Esophagus squamous epithelium (tissue), 5 donors: ENCODE results near the gene TLE5. TPM values are rescaled to one million over a fixed set of nuclear protein-coding genes. Genes with fewer than 3 reads are reported as not detected.

Experiments
- DNase-seq: peaks from one replicate; lab custom pipeline; 2025; lab: John Stamatoyannopoulos, UW
- H3K27ac ChIP-seq, 4 donors: fragments of 200-600 bp; sonication (generic); one replicate each; pipeline ENCODE4 v1.5.1; 2016 to 2019; ENCODE audit warnings: mild to moderate bottlenecking in 1 of 4
- H3K27me3 ChIP-seq, 4 donors: fragments of 200-600 bp; sonication (generic); 1 replicate in 3 of 4; 2 replicates in 1 of 4; pipeline versions ENCODE4 v1.5.1 to v1.6.0; 2017 to 2021; ENCODE audit warnings: antibody characterized with exemption in 1 of 4
- H3K36me3 ChIP-seq, 3 donors: fragments of 200-600 bp; sonication (generic); one replicate each; pipeline ENCODE4 v1.5.1; 2016 to 2019
- H3K4me1 ChIP-seq, 3 donors: fragments of 200-600 bp; sonication (generic); one replicate each; pipeline ENCODE4 v1.5.1; 2017 to 2019
- H3K4me3 ChIP-seq, 4 donors: fragments of 200-600 bp; sonication (generic); 1 replicate in 3 of 4; 2 replicates in 1 of 4; pipeline ENCODE4 v1.5.1; 2016 to 2019; ENCODE audit warnings: mild to moderate bottlenecking in 2 of 4, moderate library complexity in 1 of 4
- H3K9me3 ChIP-seq, 3 donors: fragments of 200-600 bp; sonication (generic); one replicate each; pipeline ENCODE4 v1.5.1; 2016 to 2019
- POLR2A ChIP-seq, 4 donors: fragments of 450-650 bp; IDR thresholded peaks; one replicate each; pipeline ENCODE4 v1.6.1; 2017; ENCODE audit warnings: antibody characterized with exemption in 4 of 4, mild to moderate bottlenecking in 4 of 4, moderate library complexity in 3 of 4
- WGBS, 2 donors: methylation state at CpG; one replicate each; pipeline ENCODE4 v1.1.5; 2018; 5-methylcytosine and 5-hydroxymethylcytosine counted together
- intact Hi-C: fragments of 100-400 bp; cut with DNase I; formaldehyde crosslinking; loops from one replicate; pipeline ENCODE4 v1.15.0; 2022
- total RNA-seq, 4 donors: library from RNA; depleted of rRNA; stranded (reverse); fragments of >200 nt; gene quantifications; one replicate each; pipeline ENCODE4 v1.1.0, GENCODE V29; 2016
- TF ChIP-seq, protein P1 (sequence below), 6 experiments: fragments of 450-650 bp in 4 of 6; fragments of 200-600 bp in 2 of 6; sonication (generic) in 2 of 6; IDR thresholded peaks; one replicate each; pipeline ENCODE4 v1.5.1; 2016 to 2019; ENCODE audit warnings: antibody characterized with exemption in 6 of 6, mild to moderate bottlenecking in 4 of 6, moderate library complexity in 4 of 6
- donor health status: DM: yes; HTN: yes; CAD: no.

Gene TLE5
- total RNA-seq, 4 donors from 2014 or later: 141 to 433 (median 298) TPM

DNA sequence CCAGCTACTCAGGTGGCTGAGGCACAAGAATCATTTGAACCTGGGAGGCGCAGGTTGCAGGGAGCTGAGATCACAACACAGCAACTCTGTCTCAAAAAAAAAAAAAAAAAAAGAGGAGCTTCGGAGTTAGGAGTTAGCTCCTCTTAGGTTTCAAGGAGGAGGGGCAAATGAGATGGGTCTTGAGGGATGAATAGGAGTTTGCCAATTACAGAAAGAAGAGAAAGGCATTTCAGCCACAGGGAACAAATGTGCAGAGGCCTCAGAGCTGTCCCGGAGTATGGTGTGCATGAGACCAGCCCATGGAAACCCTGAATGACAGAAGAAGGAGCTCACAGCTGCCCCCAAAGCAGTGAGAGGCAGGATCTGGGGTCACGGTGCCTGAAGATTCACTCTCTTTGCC lies 57.8 kb downstream of the TLE5 start:
- Histone ChIP-seq H3K9me3 (no peaks in the 10 kb centered on the region), H3K27me3 (no peaks in the 10 kb centered on the region), H3K27ac (no peak overlapping the region), H3K4me3 (no peak overlapping the region), H3K4me1 (no peaks in the 10 kb centered on the region), H3K36me3 (peaks cover 0 to 52% (median 0%) of the 10 kb centered on the region in 3 donors)
- WGBS, 2 donors: 92 to 96% methylated on average over 4 of the region's 4 CpGs
- intact Hi-C loops: no loop called here
- TF ChIP-seq, protein P1, sequence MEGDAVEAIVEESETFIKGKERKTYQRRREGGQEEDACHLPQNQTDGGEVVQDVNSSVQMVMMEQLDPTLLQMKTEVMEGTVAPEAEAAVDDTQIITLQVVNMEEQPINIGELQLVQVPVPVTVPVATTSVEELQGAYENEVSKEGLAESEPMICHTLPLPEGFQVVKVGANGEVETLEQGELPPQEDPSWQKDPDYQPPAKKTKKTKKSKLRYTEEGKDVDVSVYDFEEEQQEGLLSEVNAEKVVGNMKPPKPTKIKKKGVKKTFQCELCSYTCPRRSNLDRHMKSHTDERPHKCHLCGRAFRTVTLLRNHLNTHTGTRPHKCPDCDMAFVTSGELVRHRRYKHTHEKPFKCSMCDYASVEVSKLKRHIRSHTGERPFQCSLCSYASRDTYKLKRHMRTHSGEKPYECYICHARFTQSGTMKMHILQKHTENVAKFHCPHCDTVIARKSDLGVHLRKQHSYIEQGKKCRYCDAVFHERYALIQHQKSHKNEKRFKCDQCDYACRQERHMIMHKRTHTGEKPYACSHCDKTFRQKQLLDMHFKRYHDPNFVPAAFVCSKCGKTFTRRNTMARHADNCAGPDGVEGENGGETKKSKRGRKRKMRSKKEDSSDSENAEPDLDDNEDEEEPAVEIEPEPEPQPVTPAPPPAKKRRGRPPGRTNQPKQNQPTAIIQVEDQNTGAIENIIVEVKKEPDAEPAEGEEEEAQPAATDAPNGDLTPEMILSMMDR (IDR thresholded peaks at IDR 0.05): no peak
- no peak for TF ChIP-seq POLR2A (IDR thresholded peaks at IDR 0.05)
- no peak for DNase-seq

DNA sequence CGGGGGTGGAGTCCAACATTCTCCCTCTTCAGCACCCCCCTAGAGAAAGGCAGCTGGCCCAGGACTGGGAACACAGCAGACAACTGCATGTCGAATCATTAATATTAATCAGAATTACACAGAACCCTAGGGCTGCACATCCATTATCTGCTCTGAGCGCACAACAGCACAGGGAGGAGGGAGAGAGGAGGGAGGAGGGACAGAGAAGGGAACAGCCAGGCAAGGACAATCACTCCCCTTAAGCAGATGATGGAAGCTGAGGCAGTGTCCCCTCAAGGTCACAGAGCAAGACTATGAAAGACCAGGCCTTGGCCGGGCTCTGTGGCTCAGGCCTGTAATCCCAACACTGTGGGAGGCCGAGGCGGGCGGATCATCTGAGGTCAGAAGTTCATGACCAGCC lies 59.2 kb downstream of the TLE5 start:
- Histone ChIP-seq H3K9me3 (no peaks in the 10 kb centered on the region), H3K4me3 (no peak overlapping the region), H3K4me1 (no peaks in the 10 kb centered on the region), H3K36me3 (peaks cover 0 to 54% (median 0%) of the 10 kb centered on the region in 3 donors), H3K27ac (no peak overlapping the region), H3K27me3 (no peaks in the 10 kb centered on the region)
- no peak for TF ChIP-seq POLR2A (IDR thresholded peaks at IDR 0.05)
- TF ChIP-seq, protein P1 (IDR thresholded peaks at IDR 0.05): no peak
- WGBS, 2 donors: 82 to 90% methylated on average over 6 of the region's 7 CpGs
- intact Hi-C loops: no loop called here
- DNase-seq: no peak

Other genes starting within 250 kb of the TLE5 start
- 1 to 10 TPM in 3 of 4 donors, under 1 TPM in 1; 0.70 to 5.1 (median 4.0) TPM for gene ZNF554, start 242.6 kb downstream of the TLE5 start, total RNA-seq
- gene ZNF555, start 221.0 kb downstream of the TLE5 start, total RNA-seq: 1 to 10 TPM; 2.0 to 4.4 (median 2.4) TPM
- gene ZNF556, start 195.2 kb downstream of the TLE5 start, total RNA-seq: 1 to 10 TPM in 3 of 4 donors, under 1 TPM in 1; 0.79 to 5.8 (median 2.5) TPM
- 10 to 100 TPM in 2 of 4 donors, 1 to 10 TPM in 2; 7.2 to 13.7 (median 9.8) TPM for gene ZNF57, start 161.6 kb downstream of the TLE5 start, total RNA-seq
- 1 to 10 TPM; 3.1 to 5.9 (median 4.5) TPM for gene ZNF77, start 117.5 kb downstream of the TLE5 start, total RNA-seq
- 1 to 10 TPM in 2 of 4 donors, under 1 TPM in 1, not detected in 1; 0.59 to 3.3 (median 1.9) TPM for gene TLE6, start 84.9 kb downstream of the TLE5 start, total RNA-seq
- 10 to 100 TPM in 1 of 4 donors, 1 to 10 TPM in 3; 5.4 to 22.7 (median 7.6) TPM for gene TLE2, start 33.2 kb downstream of the TLE5 start, total RNA-seq
- 10 to 100 TPM; 21.2 to 39.7 (median 34.0) TPM for gene GNA11, start 31.9 kb upstream of the TLE5 start, total RNA-seq
- 100 to 1,000 TPM in 3 of 4 donors, 10 to 100 TPM in 1; 72.7 to 186 (median 132) TPM for gene GNA15, start 73.5 kb upstream of the TLE5 start, total RNA-seq
- 1 to 10 TPM in 3 of 4 donors, under 1 TPM in 1; 0.53 to 4.2 (median 1.9) TPM for gene S1PR4, start 116.3 kb upstream of the TLE5 start, total RNA-seq
- 10 to 100 TPM; 27.3 to 59.6 (median 40.8) TPM for gene NCLN, start 123.4 kb upstream of the TLE5 start, total RNA-seq
- gene CELF5, start 162.2 kb upstream of the TLE5 start, total RNA-seq: not detected